ENCODE results near the gene NSFL1C. TPM values are rescaled to one million over a fixed set of nuclear protein-coding genes. Genes with fewer than 3 reads are reported as not detected.

Gene NSFL1C
- total and polyA plus RNA-seq, 9 of the 15 experiments (the other 6 are each of a cell fraction or from before 2014, with no cell fraction given): 20.8 to 119 (median 47.0) TPM

- no peak overlapping the region for H3K4me3 ChIP-seq
- ChIA-PET POLR2A (interaction anchor here (0.6 to 3.3 kb wide), 3 partner anchors 8 to 530 kb away, joined by 3 to 12 read pairs (median 3); no protein-coding TSS in a partner anchor), CTCF (ENCODE audit: low intra/inter-chr PET ratio) (interaction anchor here (0.8 kb wide), 1 partner anchor 38 kb away, joined by 3 read pairs; no protein-coding TSS in a partner anchor)
- no peaks in the 10 kb centered on the region for H3K9me3 ChIP-seq (replicated peaks; ENCODE audit: control insufficient read depth, insufficient read depth, low read depth, low read length)
- no peak for FAIRE-seq
- H3K9ac ChIP-seq (ENCODE audit: insufficient read depth in 1 of 2, low read depth in 2 of 2, low read length in 2 of 2): peak overlapping the region in 1 of 2 experiments; percentile 18; a peak in 1 of 4 replicates
- peaks cover 0 to 16% of the 10 kb centered on the region in 2 experiments; a peak in 2 of 5 replicates for H3K4me1 ChIP-seq (replicated peaks in 1 of 2; ENCODE audit: control insufficient read depth in 2 of 2, insufficient read depth in 2 of 2, low read length in 2 of 2)
- WGBS (ENCODE audit: insufficient coverage, low coverage, missing lambda C conversion rate): 60% methylated on average over 1 of the region's 1 CpG
- H2AFZ ChIP-seq (ENCODE audit: low read depth, low read length): no peak overlapping the region
- DNase-seq (ENCODE audit: extremely low read depth in 1 of 4, low spot score in 3 of 4): no peak
- no peak overlapping the region for H3K4me2 ChIP-seq (ENCODE audit: insufficient read depth, low read length)
- ATAC-seq: no peak
- intact Hi-C loops (cut with micrococcal nuclease) (loop anchor here (5.0 kb wide), 1 partner anchor 41 kb away; no protein-coding TSS in a partner anchor), in situ Hi-C loops (cut with MboI) (no loop called here)
- H3K36me3 ChIP-seq (ENCODE audit: control insufficient read depth, insufficient read depth, low read length): peaks cover 22% of the 10 kb centered on the region; the same call in 2 of the 3 replicates
- H3K27ac ChIP-seq (ENCODE audit: extremely low read depth, low read depth, low read length): no peak overlapping the region
- H3K27me3 ChIP-seq (ENCODE audit: control insufficient read depth in 2 of 2, insufficient read depth in 2 of 2, low read length in 2 of 2): no peaks in the 10 kb centered on the region
- no TSS peak for BruUV-seq (replicated peaks)
- no peaks in the 10 kb centered on the region for H3K9me1 ChIP-seq (ENCODE audit: control insufficient read depth, insufficient read depth, low read length)
- no peaks in the 10 kb centered on the region for H4K20me1 ChIP-seq (replicated peaks; ENCODE audit: control insufficient read depth, insufficient read depth, low read length)
- H3K79me2 ChIP-seq (ENCODE audit: control insufficient read depth, insufficient read depth, low read length): no peaks in the 10 kb centered on the region
- TF ChIP-seq HMG20A (CRISPR knock-in tag; conservative IDR thresholded peaks at IDR 0.05) (no peak), SMARCE1 (IDR thresholded peaks at IDR 0.05) (no peak), SMC3 (conservative IDR thresholded peaks at IDR 0.05; ENCODE audit: insufficient read depth, low read depth, low read length) (no peak), ZNF551 (CRISPR knock-in tag; IDR thresholded peaks at IDR 0.05) (no peak), SMARCA5 (IDR thresholded peaks at IDR 0.05) (no peak), ZNF354B (CRISPR knock-in tag; IDR thresholded peaks at IDR 0.05) (no peak), KAT8 (IDR thresholded peaks at IDR 0.05; ENCODE audit: low read depth) (no peak), KDM1A (IDR thresholded peaks at IDR 0.05) (no peak), CEBPG (CRISPR knock-in tag; IDR thresholded peaks at IDR 0.05) (no peak), CEBPG (tag; conservative IDR thresholded peaks at IDR 0.05 in 1 of 2, IDR thresholded peaks at IDR 0.05 in 1 of 2) (no peak), NRF1 (conservative IDR thresholded peaks at IDR 0.05 in 1 of 2, IDR thresholded peaks at IDR 0.05 in 1 of 2) (no peak), GATA2 (CRISPR knock-in tag; IDR thresholded peaks at IDR 0.05) (no peak), GTF2E2 (tag; IDR thresholded peaks at IDR 0.05) (no peak), ZBTB11 (CRISPR knock-in tag; IDR thresholded peaks at IDR 0.05) (no peak)
- TF ChIP-seq, protein P1, sequence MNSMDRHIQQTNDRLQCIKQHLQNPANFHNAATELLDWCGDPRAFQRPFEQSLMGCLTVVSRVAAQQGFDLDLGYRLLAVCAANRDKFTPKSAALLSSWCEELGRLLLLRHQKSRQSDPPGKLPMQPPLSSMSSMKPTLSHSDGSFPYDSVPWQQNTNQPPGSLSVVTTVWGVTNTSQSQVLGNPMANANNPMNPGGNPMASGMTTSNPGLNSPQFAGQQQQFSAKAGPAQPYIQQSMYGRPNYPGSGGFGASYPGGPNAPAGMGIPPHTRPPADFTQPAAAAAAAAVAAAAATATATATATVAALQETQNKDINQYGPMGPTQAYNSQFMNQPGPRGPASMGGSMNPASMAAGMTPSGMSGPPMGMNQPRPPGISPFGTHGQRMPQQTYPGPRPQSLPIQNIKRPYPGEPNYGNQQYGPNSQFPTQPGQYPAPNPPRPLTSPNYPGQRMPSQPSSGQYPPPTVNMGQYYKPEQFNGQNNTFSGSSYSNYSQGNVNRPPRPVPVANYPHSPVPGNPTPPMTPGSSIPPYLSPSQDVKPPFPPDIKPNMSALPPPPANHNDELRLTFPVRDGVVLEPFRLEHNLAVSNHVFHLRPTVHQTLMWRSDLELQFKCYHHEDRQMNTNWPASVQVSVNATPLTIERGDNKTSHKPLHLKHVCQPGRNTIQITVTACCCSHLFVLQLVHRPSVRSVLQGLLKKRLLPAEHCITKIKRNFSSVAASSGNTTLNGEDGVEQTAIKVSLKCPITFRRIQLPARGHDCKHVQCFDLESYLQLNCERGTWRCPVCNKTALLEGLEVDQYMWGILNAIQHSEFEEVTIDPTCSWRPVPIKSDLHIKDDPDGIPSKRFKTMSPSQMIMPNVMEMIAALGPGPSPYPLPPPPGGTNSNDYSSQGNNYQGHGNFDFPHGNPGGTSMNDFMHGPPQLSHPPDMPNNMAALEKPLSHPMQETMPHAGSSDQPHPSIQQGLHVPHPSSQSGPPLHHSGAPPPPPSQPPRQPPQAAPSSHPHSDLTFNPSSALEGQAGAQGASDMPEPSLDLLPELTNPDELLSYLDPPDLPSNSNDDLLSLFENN (IDR thresholded peaks at IDR 0.05; ENCODE audit: low read depth in 2 of 2, low read length in 2 of 2): no peak
Observed at GRCh38 chr20:1438361-1438760, 28.3 kb downstream of the NSFL1C start.
